K562 (cell line): ENCODE data around the gene FPGS. TPM values are rescaled to one million over a fixed set of nuclear protein-coding genes. Genes with fewer than 3 reads are reported as not detected.

Source experiments
- BHLHE40 ChIP-seq: IDR thresholded peaks from 2 replicates; pipeline ENCODE4 v1.6.1; 2011; ENCODE audit warnings: low read length, improper control_type of control experiment
- CLOCK ChIP-seq: fragments of 250-450 bp; sonication (Bioruptor Pico); IDR thresholded peaks from 2 replicates; pipeline ENCODE4 v1.4.0; 2020; ENCODE audit warnings: mild to moderate bottlenecking, moderate library complexity, borderline replicate concordance
- EGR1 ChIP-seq: fragments of 450-650 bp; conservative IDR thresholded peaks from 2 replicates; pipeline ENCODE4 v1.6.1; 2017; ENCODE audit warnings: mild to moderate bottlenecking
- GABPA ChIP-seq: fragments of 200-800 bp; sonication (Bioruptor generic); conservative IDR thresholded peaks from 2 replicates; pipeline ENCODE4 v1.6.1; 2016; ENCODE audit warnings: low read depth, missing genetic modification characterization, missing compliant biosample characterization
- HDAC2 ChIP-seq: fragments of 450-650 bp; IDR thresholded peaks from 2 replicates; pipeline ENCODE4 v1.6.1; 2016; ENCODE audit warnings: mild to moderate bottlenecking
- HDAC3 ChIP-seq: fragments of 450-650 bp; IDR thresholded peaks from 2 replicates; pipeline ENCODE4 v1.6.1; 2018; ENCODE audit warnings: borderline replicate concordance, mild to moderate bottlenecking, moderate library complexity; ENCODE audit not compliant: partially characterized antibody
- JUND ChIP-seq, 2 experiments: IDR thresholded peaks; 2 replicates in 1 of 2; 3 replicates in 1 of 2; pipeline ENCODE4 v1.6.1; 2011; ENCODE audit warnings: borderline replicate concordance in 2 of 2, low read depth in 2 of 2, low read length in 2 of 2, improper control_type of control experiment in 1 of 2, missing biosample characterization in 1 of 2, missing genetic modification characterization in 1 of 2, missing genetic modification reagents in 1 of 2
- MCM3 ChIP-seq: fragments of 450-650 bp; IDR thresholded peaks from 2 replicates; pipeline ENCODE4 v1.6.1; 2016
- MCM5 ChIP-seq: fragments of 450-650 bp; IDR thresholded peaks from 2 replicates; pipeline ENCODE4 v1.6.1; 2016; ENCODE audit warnings: low read depth
- MEF2D ChIP-seq: conservative IDR thresholded peaks from 2 replicates; pipeline ENCODE4 v1.6.1; 2016; ENCODE audit warnings: low read depth, missing genetic modification characterization, missing compliant biosample characterization
- NFXL1 ChIP-seq: fragments of 450-650 bp; formaldehyde crosslinking; IDR thresholded peaks from 2 replicates; pipeline ENCODE4 v1.4.0; 2021; ENCODE audit warnings: mild to moderate bottlenecking
- NRF1 ChIP-seq, 2 experiments: fragments of 450-650 bp; IDR thresholded peaks in 1 of 2; conservative IDR thresholded peaks in 1 of 2; 2 replicates each; pipeline ENCODE4 v1.6.1; 2014; ENCODE audit warnings: mild to moderate bottlenecking in 2 of 2
- PKNOX1 ChIP-seq: fragments of 450-650 bp; IDR thresholded peaks from 2 replicates; pipeline ENCODE4 v1.6.1; 2016
- RBFOX2 ChIP-seq: fragments of 200-400 bp; formaldehyde crosslinking; IDR thresholded peaks from 2 replicates; pipeline ENCODE4 v1.6.1; 2017; ENCODE audit warnings: low read depth, mild to moderate bottlenecking, low read length, moderate library complexity
- RCOR1 ChIP-seq, 2 experiments: IDR thresholded peaks; 2 replicates each; pipeline ENCODE4 v1.6.1; 2012; ENCODE audit warnings: low read depth in 2 of 2, low read length in 2 of 2, borderline replicate concordance in 1 of 2, improper control_type of control experiment in 1 of 2
- SIN3B ChIP-seq: fragments of 450-650 bp; IDR thresholded peaks from 2 replicates; pipeline ENCODE4 v1.6.1; 2017; ENCODE audit warnings: low read depth, mild to moderate bottlenecking, moderate library complexity
- TEAD1 ChIP-seq, 2 experiments: fragments of 450-650 bp in 1 of 2; sonication (generic) in 1 of 2; formaldehyde crosslinking; IDR thresholded peaks; 2 replicates each; pipeline versions ENCODE4 v1.4.0 to v1.8.0; 2020 to 2022; ENCODE audit warnings: mild to moderate bottlenecking in 2 of 2, missing genetic modification reagents in 1 of 2
- TRIM24 ChIP-seq, 2 experiments: fragments of 450-650 bp; IDR thresholded peaks; 2 replicates each; pipeline ENCODE4 v1.6.1; 2016
- XRCC3 ChIP-seq: fragments of 450-650 bp; IDR thresholded peaks from 2 replicates; pipeline ENCODE4 v1.6.1; 2017; ENCODE audit warnings: mild to moderate bottlenecking, moderate library complexity
- ZHX1 ChIP-seq: fragments of 150-350 bp; conservative IDR thresholded peaks from 2 replicates; pipeline ENCODE4 v1.6.1; 2014; ENCODE audit warnings: low read length
- ZNF217 ChIP-seq: sonication (generic); formaldehyde crosslinking; IDR thresholded peaks from 2 replicates; pipeline ENCODE4 v1.8.0; 2022; ENCODE audit warnings: mild to moderate bottlenecking, missing genetic modification reagents
- ZNF561 ChIP-seq: fragments of 450-650 bp; formaldehyde crosslinking; conservative IDR thresholded peaks from 2 replicates; pipeline ENCODE4 v1.4.0; 2020; ENCODE audit warnings: mild to moderate bottlenecking, moderate library complexity
- ZNF668 ChIP-seq: fragments of 250-450 bp; sonication (Bioruptor Pico); IDR thresholded peaks from 2 replicates; pipeline ENCODE4 v1.8.0; 2022; ENCODE audit warnings: mild to moderate bottlenecking, inconsistent platforms
- ZNF707 ChIP-seq: fragments of 250-450 bp; sonication (Bioruptor Pico); conservative IDR thresholded peaks from 2 replicates; pipeline ENCODE4 v1.8.0; 2022; ENCODE audit warnings: inconsistent platforms, mild to moderate bottlenecking, moderate library complexity
- ZNF717 ChIP-seq: fragments of 250-450 bp; sonication (Bioruptor Pico); IDR thresholded peaks from 2 replicates; pipeline ENCODE4 v1.5.0; 2021
- polyA plus RNA-seq, 8 experiments: library from polyadenylated mRNA; depleted of rRNA in 4 of 8; stranded (reverse) in 5 of 8; unstranded in 3 of 8; fragments of >200 nt; fragmentation: Nextera tagmentation in 2 of 8; fragmentation: Illumina TruSeq in 1 of 8; extraction: Ambion mirVana in 2 of 8; extraction: Trizol in 1 of 8; gene quantifications; 2 replicates each; pipeline versions ENCODE4 v1.2.1 to v1.2.3, GENCODE V29; 2011 to 2014; ENCODE audit warnings: inconsistent platforms in 1 of 8, missing spikeins in 1 of 8
- total RNA-seq, 7 experiments: library from RNA; depleted of rRNA in 6 of 7; stranded (reverse); fragments of >200 nt in 6 of 7; fragmentation: Illumina TruSeq in 2 of 7; extraction: Trizol in 2 of 7; gene quantifications; 2 replicates each; pipeline versions ENCODE4 v1.2.1 to v1.2.3, GENCODE V29; 2011 to 2021; ENCODE audit warnings: low replicate concordance in 1 of 7

FPGS gene
- total and polyA plus RNA-seq, 9 of the 15 experiments (the other 6 are each of a cell fraction or from before 2014, with no cell fraction given) = 0.84 to 86.4 (median 59.2) TPM

GRCh38 chr9:127758843-127759242 lies 43.8 kb upstream of the FPGS start (continued):
- TF ChIP-seq CLOCK (CRISPR knock-in tag) = no peak
- no peak for TF ChIP-seq NFXL1 (CRISPR knock-in tag)
- TF ChIP-seq ZHX1 = no peak
- TF ChIP-seq GABPA = no peak
- no peak for TF ChIP-seq ZNF217
- TF ChIP-seq NRF1 (conservative IDR thresholded peaks at IDR 0.05 in 1 of 2, IDR thresholded peaks at IDR 0.05 in 1 of 2) = 0 out of 4 replicates have a peak, but pooled peaks of 1 of the 2 experiments have one; percentile 12
- no peak for TF ChIP-seq MEF2D
- no peak for TF ChIP-seq MCM5
- no peak for TF ChIP-seq ZNF717 (CRISPR knock-in tag)
- TF ChIP-seq PKNOX1 = no peak
- no peak for TF ChIP-seq MCM3
- no peak for TF ChIP-seq XRCC3
- TF ChIP-seq BHLHE40 = no peak
- TF ChIP-seq EGR1 = peak; percentile 83
- TF ChIP-seq ZNF707 (CRISPR knock-in tag) = no peak
- TF ChIP-seq RBFOX2 = 0 out of 2 replicates have a peak, but pooled peaks have one; percentile 29
- TF ChIP-seq HDAC3 = no peak
- TF ChIP-seq SIN3B = no peak
- peak; percentile 74 for TF ChIP-seq JUND (IDR thresholded peaks at IDR 0.05; ENCODE audit: borderline replicate concordance, low read depth, low read length)
- peak; percentile 51; the same call in 1 of the 3 replicates for TF ChIP-seq JUND (tag; IDR thresholded peaks at IDR 0.05; ENCODE audit: borderline replicate concordance, low read depth, low read length)
- TF ChIP-seq TEAD1 (CRISPR knock-in tag; IDR thresholded peaks at IDR 0.05) = no peak
- TF ChIP-seq ZNF668 (CRISPR knock-in tag) = no peak
- peak in 1 of 2 experiments; percentile 87; a peak in 2 of 4 replicates for TF ChIP-seq RCOR1 (IDR thresholded peaks at IDR 0.05; ENCODE audit: borderline replicate concordance in 1 of 2, low read depth in 2 of 2, low read length in 2 of 2)
- TF ChIP-seq TRIM24 (IDR thresholded peaks at IDR 0.05) = peak in 1 of 2 experiments; percentile 32; a peak in 1 of 4 replicates
- TF ChIP-seq HDAC2 = no peak
- TF ChIP-seq ZNF561 (CRISPR knock-in tag) = no peak
